HG03025 (cell line): ENCODE measurements around the gene CARNS1.
"Not testable (repeated sequence)": the region's sequence is repeated elsewhere in the genome, so short reads cannot be mapped to it uniquely, and the experiment has no call there.

Source experiments
- ATAC-seq: cut with Tn5 transposase; IDR thresholded peaks from one replicate; pipeline ENCODE4 v1.9.1; 2021; ENCODE audit warnings: mild to moderate bottlenecking, moderate library complexity; ENCODE audit not compliant: unreplicated experiment, low FRiP score

Gene CARNS1

DNA sequence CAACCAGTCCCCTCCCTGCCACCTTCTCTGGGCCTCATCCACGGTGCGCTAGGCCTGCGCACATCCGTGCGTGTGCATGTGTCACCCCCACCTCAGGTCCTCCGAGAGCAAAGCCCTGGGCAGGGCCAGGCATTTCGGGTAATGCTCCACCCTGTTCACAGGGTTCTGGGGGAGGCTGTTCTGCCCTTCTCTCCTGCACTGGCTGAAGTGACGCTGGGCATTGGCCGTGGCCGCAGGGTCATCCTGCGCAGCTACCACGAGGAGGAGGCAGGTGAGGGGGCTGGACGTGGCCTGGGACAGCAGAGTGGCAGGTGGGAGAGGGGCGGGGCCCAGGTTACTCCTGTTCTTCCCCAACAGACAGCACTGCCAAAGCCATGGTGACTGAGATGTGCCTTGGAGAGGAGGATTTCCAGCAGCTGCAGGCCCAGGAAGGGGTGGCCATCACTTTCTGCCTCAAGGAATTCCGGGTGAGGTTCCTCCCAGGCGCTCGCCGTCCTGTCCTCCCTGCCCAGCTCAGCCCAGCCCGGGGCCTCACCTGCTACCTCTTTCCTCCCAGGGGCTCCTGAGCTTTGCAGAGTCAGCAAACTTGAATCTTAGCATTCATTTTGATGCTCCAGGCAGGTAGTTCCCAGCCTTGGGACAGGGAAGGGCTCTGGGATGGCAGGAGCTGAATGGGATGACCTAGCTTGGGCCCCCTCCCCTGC, 19.8 kb upstream of the CARNS1 start:
- ATAC-seq, result no peak

- ATAC-seq, result no peak
Observed at GRCh38 chr11:67396259-67396581, 19.3 kb upstream of the CARNS1 start.

- ATAC-seq, result no peak
Observed at GRCh38 chr11:67396587-67397389, 18.7 kb upstream of the CARNS1 start.

DNA sequence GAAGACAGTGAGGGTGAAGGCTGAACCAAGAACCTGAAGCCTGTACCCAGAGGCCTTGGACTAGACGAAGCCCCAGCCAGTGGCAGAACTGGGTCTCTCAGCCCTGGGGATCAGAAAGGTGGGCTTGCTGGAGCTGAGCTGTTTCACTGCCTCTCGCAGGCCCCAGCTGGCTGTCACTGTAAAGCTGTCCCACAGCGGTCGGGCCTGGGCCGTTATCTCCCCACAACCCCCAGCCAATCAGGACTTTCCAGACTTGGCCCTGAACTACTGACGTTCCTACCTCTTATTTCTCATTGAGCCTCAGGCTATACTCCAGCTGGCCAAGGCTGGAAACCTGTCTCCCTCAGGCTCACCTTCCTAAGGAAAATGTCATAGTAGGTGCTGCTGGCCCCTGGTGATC, 17.9 kb upstream of the CARNS1 start:
- ATAC-seq, result no peak

GRCh38 chr11:67397986-67398660, 17.4 kb upstream of the CARNS1 start:
- no peak for ATAC-seq

GRCh38 chr11:67398661-67399563, 16.6 kb upstream of the CARNS1 start:
- ATAC-seq, result no peak

GRCh38 chr11:67400251-67400941, 15.1 kb upstream of the CARNS1 start:
- ATAC-seq, result no peak

- ATAC-seq, result peak; percentile 9
Observed at GRCh38 chr11:67400942-67401494, 14.5 kb upstream of the CARNS1 start.

- ATAC-seq, result peak; percentile 52
Observed at GRCh38 chr11:67401495-67402191, 13.8 kb upstream of the CARNS1 start, which contains the start of gene PPP1CA. Gene PPP1CA (minus strand): TSS chr11:67401858. CDS start chr11:67401782, 76 bp downstream.

GRCh38 chr11:67402192-67402839, 13.2 kb upstream of the CARNS1 start:
- not testable (repeated sequence) for ATAC-seq

- ATAC-seq, result not testable (repeated sequence)
Observed at GRCh38 chr11:67403085-67403484, 12.4 kb upstream of the CARNS1 start.

DNA sequence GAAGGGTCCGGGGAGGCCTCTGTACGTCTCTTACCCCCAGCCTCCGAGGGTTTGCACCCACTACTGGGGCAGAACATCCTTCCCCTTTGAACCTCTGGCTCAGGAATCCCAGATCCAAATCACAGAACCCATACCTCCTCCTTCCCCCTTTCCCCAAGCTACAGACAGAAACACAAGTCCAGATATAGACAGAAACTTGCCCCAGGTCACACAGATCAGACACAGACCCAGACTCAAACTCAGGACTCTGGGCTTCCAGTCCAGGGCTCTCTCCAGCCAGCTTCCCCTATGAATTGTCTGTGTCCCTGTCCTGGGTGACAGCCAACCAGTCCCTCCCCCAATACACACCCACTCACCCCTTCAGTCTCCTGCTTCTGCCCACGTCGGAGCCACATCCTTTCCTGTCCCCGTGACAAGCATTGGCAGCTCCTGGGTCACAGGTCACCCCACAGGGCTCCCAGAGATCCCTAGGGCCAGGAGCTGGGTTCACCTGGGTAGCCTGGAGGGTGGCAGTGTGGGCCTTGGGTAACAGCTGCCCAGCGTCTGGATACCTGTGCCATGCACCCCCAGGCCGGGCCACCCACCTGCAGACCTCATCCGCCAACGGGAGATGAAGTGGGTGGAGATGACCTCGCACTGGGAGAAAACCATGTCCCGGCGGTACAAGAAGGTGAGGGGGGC, 10.8 kb upstream of the CARNS1 start:
- no peak for ATAC-seq

GRCh38 chr11:67405196-67405567, 10.3 kb upstream of the CARNS1 start:
- ATAC-seq, result no peak

- ATAC-seq, result no peak
Observed at GRCh38 chr11:67405688-67406339, 9.7 kb upstream of the CARNS1 start.

DNA sequence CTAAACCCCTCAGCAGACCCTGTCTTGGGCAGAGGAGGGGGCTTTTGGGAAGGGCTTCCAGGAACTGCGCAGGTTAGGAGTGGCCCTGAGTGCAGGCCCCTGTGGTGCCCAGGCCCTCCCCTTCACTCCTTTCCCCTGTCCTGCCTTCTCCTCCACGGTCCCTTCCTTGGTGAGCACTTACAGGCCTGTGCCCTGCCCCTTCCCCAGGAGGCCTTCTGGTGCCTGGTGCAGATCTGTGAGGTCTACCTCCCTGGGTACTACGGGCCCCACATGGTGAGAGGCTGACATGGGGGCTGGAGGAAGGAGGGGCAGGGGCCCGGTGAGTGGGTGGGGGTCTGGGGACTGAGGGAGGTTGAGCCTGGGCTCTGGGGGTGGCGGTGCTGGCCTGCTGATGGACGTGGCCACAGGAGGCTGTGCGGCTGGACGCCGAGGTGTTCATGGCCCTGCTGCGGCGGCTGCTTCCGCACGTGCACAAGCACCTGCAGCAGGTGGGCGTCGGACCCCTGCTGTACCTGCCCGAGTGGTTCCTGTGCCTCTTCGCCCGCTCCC, 9.0 kb upstream of the CARNS1 start:
- ATAC-seq, result no peak

GRCh38 chr11:67406969-67407687, 8.3 kb upstream of the CARNS1 start:
- ATAC-seq, result no peak
